LNCaP clone FGC (cell line): Measurements from ENCODE around the gene MEF2D.

Source experiments
- DNase-seq: peaks from one replicate; pipeline ENCODE4 v3.0.0-alpha.2; 2011; ENCODE audit warnings: low read depth
- H3K4me3 ChIP-seq: 2 replicates; pipeline ENCODE4 v1.5.1; 2011; ENCODE audit warnings: mild to moderate bottlenecking, low read depth, low read length, control low read depth
- CTCF ChIP-seq: IDR thresholded peaks from 2 replicates; pipeline ENCODE4 v1.5.1; 2012; ENCODE audit warnings: mild to moderate bottlenecking; ENCODE audit not compliant: control insufficient read depth, insufficient read depth; ENCODE audit errors: extremely low read depth

MEF2D gene

GRCh38 chr1:156468693-156469345 lies 31.8 kb downstream of the MEF2D start:
- DNase-seq, result no peak
- TF ChIP-seq CTCF, result no peak
- no peak overlapping the region for H3K4me3 ChIP-seq

- DNase-seq, result no peak
- no peak for TF ChIP-seq CTCF
- H3K4me3 ChIP-seq, result no peak overlapping the region
These were observed 32.7 kb downstream of the MEF2D start for GRCh38 chr1:156467906-156468305.

GRCh38 chr1:156467385-156467784 lies 33.2 kb downstream of the MEF2D start:
- no peak for DNase-seq
- H3K4me3 ChIP-seq, result no peak overlapping the region
- no peak for TF ChIP-seq CTCF

GRCh38 chr1:156465747-156466365 lies 34.7 kb downstream of the MEF2D start:
- no peak for DNase-seq
- no peak overlapping the region for H3K4me3 ChIP-seq

GRCh38 chr1:156464825-156465452 lies 35.6 kb downstream of the MEF2D start:
- no peak for TF ChIP-seq CTCF
- no peak overlapping the region for H3K4me3 ChIP-seq
- DNase-seq, result no peak

More at GRCh38 chr1:156465747-156466365, 34.7 kb downstream of the MEF2D start:
- no peak for TF ChIP-seq CTCF

- H3K4me3 ChIP-seq, result no peak overlapping the region
- no peak for TF ChIP-seq CTCF
- no peak for DNase-seq
These were observed 36.2 kb downstream of the MEF2D start for GRCh38 chr1:156464335-156464734.
